Neutrophil (primary cell): Measurements from ENCODE around the gene ACTN3.

ENCODE experiments used
- H3K27ac ChIP-seq: fragments of 200-600 bp; sonication (generic); 2 replicates; pipeline ENCODE4 v1.5.1; 2016; ENCODE audit warnings: mild to moderate bottlenecking, moderate library complexity
- H3K27me3 ChIP-seq: fragments of 200-600 bp; sonication (generic); 2 replicates; pipeline ENCODE4 v1.6.0; 2016; ENCODE audit warnings: mild to moderate bottlenecking
- H3K36me3 ChIP-seq: fragments of 200-600 bp; sonication (generic); 2 replicates; pipeline ENCODE4 v1.5.1; 2017
- H3K4me1 ChIP-seq, 2 experiments: fragments of 200-600 bp in 1 of 2; sonication (generic) in 1 of 2; 1 replicate in 1 of 2; 2 replicates in 1 of 2; pipeline versions ENCODE4 v1.5.1 to v1.6.1; 2013 to 2016; ENCODE audit warnings: low read depth in 1 of 2, low read length in 1 of 2, mild to moderate bottlenecking in 1 of 2, moderate library complexity in 1 of 2; ENCODE audit not compliant: control insufficient read depth in 1 of 2, insufficient read depth in 1 of 2
- H3K4me3 ChIP-seq, 2 experiments: fragments of 200-600 bp in 1 of 2; sonication (generic) in 1 of 2; 1 replicate in 1 of 2; 2 replicates in 1 of 2; pipeline ENCODE4 v1.5.1; 2013 to 2016; ENCODE audit warnings: low read depth in 1 of 2, low read length in 1 of 2, mild to moderate bottlenecking in 1 of 2, moderate library complexity in 1 of 2
- H3K9me3 ChIP-seq: fragments of 200-600 bp; sonication (generic); 2 replicates; pipeline ENCODE4 v1.5.1; 2016
- CTCF ChIP-seq: fragments of 200-600 bp; sonication (generic); IDR thresholded peaks from 2 replicates; pipeline ENCODE4 v1.5.1; 2016; ENCODE audit warnings: antibody characterized with exemption

The ACTN3 gene

GRCh38 chr11:66562907-66563583 is 16.3 kb downstream of the ACTN3 start:
- Histone ChIP-seq H3K9me3 (no peaks in the 10 kb centered on the region), H3K27me3 (peaks cover 59% of the 10 kb centered on the region), H3K4me3 (no peak overlapping the region), H3K4me1 (no peaks in the 10 kb centered on the region), H3K36me3 (no peaks in the 10 kb centered on the region), H3K27ac (no peak overlapping the region)
- no peak for TF ChIP-seq CTCF

- no peak overlapping the region for H3K4me3 ChIP-seq
- H3K27me3 ChIP-seq = peaks cover 59% of the 10 kb centered on the region
- no peak overlapping the region for H3K27ac ChIP-seq
Observed at GRCh38 chr11:66563832-66564231, 17.1 kb downstream of the ACTN3 start.

GRCh38 chr11:66564538-66564937 is 17.8 kb downstream of the ACTN3 start:
- TF ChIP-seq CTCF = no peak
- H3K27ac ChIP-seq = no peak overlapping the region
- no peaks in the 10 kb centered on the region for H3K9me3 ChIP-seq
- H3K27me3 ChIP-seq = peaks cover 59% of the 10 kb centered on the region
- H3K4me3 ChIP-seq = no peak overlapping the region
- peaks cover 4 to 5% of the 10 kb centered on the region in 2 experiments for H3K4me1 ChIP-seq
- H3K36me3 ChIP-seq = no peaks in the 10 kb centered on the region

More at GRCh38 chr11:66563832-66564231, 17.1 kb downstream of the ACTN3 start:
- Histone ChIP-seq H3K4me1 (peaks cover 4 to 5% of the 10 kb centered on the region in 2 experiments), H3K9me3 (no peaks in the 10 kb centered on the region), H3K36me3 (no peaks in the 10 kb centered on the region)
- TF ChIP-seq CTCF = no peak

- Histone ChIP-seq H3K36me3 (no peaks in the 10 kb centered on the region), H3K4me3 (no peak overlapping the region), H3K27ac (no peak overlapping the region), H3K9me3 (no peaks in the 10 kb centered on the region), H3K27me3 (peaks cover 59% of the 10 kb centered on the region), H3K4me1 (peaks cover 4 to 5% of the 10 kb centered on the region in 2 experiments)
- no peak for TF ChIP-seq CTCF
Observed at GRCh38 chr11:66564984-66565383, 18.3 kb downstream of the ACTN3 start.

GRCh38 chr11:66566221-66566620 is 19.5 kb downstream of the ACTN3 start:
- Histone ChIP-seq H3K27ac (no peak overlapping the region), H3K4me1 (peaks cover 4 to 5% of the 10 kb centered on the region in 2 experiments), H3K27me3 (peaks cover 58% of the 10 kb centered on the region), H3K4me3 (no peak overlapping the region), H3K36me3 (no peaks in the 10 kb centered on the region), H3K9me3 (no peaks in the 10 kb centered on the region)
- TF ChIP-seq CTCF = no peak
